CD4-positive, alpha-beta T cell treated with Interleukin-2 at 100 ng/mL for 4 hours (primary cell): ENCODE measurements around the gene PGC.

Experiments used
- DNase-seq: peaks from one replicate; pipeline ENCODE4 v3.0.0-alpha.2; 2020; ENCODE audit warnings: low spot score

The PGC gene

DNA sequence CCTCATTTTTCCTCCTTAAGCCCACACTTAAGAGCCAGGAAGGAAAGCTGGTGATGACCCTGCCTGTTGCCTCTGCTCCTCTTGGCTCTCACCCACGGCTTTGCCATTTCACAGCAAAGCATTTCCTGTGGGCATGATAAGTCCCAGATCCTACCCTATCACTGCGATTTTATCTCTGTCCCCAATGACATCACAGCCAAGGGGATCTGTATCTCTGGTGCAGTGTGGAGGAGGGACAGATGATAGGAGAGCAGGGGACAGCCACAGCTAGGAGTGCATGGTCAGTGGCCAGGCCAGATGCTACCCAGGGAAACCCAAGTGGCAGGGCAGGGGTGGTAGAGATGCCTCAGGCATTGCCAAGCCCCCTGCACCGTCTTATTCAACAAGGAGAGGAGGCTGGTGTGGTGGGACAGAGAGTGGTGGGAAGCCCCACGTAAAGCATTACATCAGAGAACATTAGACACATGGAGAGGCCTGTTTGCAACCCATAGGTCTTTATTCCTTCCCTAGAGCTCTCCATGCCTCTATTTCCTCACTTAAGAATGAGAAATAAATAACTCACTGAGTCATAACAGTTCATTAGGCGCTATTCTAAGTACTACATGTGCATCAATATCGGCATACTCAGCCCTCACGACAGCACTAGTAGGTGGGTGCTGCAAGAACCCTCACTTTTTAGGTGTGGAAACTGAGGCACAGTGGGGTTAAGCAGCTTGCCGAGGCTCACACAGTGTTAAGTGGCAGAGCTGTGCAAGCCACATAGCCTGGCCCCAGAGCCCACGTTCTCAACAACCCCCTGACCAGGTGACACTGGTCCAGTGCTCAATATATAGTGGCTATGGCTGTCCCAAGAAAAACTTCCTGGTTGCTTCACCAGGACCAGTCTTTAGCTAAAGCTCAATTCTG lies 16.4 kb downstream of the PGC start:
- DNase-seq = no peak

DNA sequence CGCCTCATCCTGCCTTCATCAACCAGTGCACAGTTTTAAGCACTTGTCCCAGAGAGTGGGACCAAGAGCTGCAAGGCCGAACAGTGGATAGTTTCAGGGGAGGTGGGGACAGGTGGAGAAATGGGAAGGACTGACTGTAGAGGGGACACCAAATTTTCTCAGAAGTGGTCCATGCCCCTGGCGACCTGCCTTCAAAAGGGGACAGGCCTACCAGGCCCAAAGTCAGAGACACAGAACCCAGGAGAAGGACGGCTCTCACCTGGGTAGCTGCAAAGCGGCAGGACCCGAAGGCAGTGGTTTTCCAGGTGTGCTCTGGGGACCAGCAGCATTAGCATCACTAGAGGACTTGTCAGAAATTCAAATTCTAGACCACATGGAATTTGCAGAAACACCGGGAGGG lies 17.6 kb downstream of the PGC start:
- no peak for DNase-seq

DNA sequence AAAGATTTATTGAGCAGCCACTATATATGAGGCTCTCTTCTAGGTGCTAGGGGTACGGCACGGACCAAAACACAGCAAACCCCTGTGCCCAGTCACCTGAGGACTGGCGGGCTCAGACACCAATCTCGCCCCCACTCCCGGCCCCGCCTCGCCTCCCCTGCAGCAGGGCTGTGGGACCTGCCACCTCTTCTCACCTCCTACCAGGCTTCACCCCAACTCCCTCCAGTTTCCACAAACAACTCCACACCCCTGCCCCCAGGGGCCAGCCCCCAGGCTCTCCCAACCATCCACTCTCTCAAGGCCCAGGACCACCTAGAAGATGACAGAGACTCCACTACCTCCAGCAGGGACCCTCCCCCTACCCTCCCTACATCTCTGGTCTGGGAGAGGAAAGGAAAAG lies 18.2 kb downstream of the PGC start:
- DNase-seq = no peak

DNA sequence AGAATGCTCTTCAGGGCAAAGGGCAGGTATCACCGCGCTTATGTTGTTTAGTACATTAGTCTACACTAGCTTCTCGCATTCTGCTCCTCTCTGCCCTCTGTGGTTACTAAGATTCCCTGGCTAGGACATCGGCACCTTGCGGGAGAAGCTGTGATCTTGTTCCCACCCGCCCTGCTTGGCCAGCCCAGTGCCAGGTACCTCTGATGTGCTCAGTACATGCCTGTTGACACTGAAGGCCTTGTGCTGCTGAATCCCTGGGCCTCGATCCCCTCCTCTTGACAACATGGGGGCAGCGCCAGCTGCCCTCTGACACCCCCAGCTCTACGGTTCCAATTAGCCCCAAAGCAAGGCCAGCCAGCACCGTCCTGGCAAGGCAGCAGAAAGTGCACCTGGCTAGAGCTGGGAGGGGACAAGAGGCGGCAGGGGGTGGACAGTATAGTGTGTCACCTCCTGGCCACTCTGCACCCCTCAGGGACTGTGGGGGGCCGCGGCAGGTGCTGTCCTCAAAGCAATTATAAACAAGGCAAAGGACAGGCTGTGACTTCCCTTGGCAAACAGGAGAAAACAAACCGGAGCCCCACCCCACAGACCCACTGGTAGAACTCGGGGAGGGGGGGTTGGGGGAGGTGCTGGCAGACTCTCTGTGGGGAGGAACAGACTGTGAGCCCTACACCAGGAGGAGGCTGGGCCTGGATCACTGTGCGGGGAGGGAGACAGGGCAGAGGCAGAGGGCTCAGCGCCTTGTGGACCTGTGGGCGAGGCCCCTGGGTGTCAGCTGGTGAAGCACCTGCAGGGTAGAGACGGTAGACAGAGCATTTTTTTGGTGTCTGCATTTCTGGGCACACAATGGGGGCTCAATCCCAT lies 18.9 kb downstream of the PGC start:
- no peak for DNase-seq

DNA sequence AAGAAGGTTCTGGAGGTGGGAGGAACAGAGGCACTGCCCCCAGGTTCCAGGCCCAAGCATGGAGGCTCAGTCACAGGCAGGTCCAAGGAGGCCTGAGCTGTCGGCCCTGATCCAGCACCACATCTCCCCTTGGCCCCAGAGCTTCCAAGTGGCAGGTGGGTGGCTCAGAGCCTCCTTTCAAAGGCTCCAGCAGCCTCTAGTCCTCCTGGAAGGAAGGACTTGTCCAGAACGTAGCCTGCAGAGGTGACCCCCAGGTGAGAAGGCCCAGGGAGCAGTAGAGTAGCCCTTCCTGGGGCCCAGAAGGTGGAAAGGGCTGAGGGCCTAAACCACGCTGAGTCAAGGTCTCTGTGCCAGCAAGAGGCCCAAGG lies 19.5 kb downstream of the PGC start:
- no peak for DNase-seq

DNA sequence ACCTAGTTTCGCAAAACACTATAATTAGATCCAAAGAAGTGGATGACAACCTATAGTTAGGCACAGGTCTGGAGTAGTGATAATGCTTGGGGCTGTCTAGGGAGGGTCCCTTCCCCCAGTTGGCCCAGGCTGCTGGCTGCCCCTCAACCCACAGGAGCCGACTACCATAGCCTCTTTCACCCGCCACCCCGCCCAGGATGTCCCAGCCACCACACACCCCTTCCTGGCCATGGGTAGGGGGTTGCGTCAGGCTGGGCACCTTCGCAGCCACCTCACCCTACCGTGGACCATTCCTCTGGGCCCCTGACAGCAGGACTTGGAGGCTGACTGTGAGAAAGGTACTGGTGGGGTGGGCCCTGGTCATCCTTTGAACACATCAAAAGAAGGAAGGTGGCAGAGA lies 20.3 kb downstream of the PGC start:
- DNase-seq = no peak

DNA sequence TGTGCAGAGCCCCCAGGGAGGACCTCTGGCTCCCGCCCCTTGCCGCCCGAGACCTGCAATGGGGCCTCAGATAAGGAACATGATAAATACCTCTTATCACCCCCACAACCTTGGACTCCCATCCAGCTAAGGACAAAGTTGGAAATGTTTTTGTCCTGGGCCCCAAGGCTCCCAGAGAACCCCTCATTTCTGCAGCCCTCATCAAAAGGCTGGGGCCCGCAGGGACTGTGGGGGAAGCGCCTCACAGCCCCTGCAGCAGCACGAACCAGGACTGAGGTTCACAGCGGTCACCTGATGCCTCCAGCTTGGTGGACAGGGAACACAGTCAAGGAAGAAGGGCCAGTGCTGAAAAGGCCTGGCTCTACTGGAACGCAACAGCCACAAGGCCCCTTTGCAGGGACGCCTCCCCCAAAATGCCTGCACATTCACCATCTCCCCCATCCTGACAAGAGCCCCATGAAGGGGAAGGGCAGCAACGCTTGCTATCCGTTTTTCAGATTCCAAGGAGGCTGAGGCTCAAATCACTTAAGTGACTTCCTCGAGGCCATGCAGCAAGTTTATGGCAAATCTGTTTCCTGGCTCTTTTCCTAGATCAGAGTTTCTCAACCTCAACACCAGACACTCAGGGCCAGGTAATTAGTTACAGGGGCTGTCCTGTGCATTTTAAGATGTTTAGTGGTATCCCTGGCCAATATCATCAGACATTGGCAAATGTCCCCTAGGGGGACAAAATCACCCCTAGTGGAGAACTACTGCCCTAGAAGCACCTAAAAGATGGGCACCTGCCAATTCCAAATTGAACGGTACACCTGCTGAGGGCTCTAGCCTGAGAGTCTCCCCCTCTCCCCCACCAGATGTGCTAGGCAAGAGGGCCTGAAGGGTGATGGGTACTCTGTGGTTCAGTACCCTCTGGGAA lies 22.4 kb downstream of the PGC start:
- DNase-seq = no peak

DNA sequence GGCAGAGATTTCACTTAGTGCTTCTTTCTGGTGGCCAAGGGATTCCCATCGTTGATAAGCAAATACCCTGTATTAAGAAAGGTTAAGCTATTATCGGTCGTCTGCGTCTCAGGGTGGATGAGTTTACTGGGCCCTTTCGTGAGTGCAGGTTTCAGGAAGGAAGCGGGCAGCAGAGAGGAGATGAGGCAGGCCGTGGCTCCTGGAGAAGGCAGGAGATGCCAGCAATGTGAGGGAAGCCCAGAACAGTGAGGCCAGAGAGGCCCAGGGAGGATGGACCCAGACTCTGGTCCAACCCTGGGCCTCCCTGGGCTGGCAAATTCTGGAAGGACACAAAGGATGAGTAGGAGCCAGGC lies 23.0 kb downstream of the PGC start:
- DNase-seq = no peak

DNA sequence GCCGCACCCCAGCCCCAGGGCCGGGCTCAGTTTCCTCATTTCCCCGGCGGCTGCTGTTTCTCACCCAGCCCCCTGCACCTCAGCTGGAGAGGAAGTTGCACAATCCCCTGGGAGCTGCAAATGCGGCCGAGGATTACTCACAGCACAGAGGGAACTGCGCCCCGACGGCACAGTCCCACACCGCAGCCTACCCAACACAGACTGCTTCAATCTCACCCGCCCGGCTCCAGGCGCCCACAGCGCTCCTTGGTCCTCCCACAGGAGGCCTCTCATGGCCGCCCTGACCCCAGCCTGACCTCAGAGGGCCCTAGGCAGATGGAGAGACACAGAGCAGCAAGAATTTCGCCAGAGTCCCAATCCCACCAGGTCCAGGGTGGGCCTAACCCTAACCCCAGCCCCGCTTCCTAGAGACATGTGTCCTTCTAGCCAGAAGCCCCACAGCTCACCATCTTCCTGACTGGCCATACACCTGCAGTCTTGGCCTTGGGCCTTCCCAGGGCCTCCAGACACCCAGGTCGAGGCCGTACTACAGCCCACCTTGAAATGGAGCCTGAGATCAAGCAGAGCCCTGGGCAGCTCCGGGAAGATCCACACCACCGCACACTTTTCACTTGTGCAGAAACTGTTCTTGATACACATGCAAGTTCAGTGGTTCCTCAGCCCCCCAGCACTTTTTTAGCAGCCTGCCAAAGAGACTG lies 23.5 kb downstream of the PGC start:
- DNase-seq = peak; percentile 10

DNA sequence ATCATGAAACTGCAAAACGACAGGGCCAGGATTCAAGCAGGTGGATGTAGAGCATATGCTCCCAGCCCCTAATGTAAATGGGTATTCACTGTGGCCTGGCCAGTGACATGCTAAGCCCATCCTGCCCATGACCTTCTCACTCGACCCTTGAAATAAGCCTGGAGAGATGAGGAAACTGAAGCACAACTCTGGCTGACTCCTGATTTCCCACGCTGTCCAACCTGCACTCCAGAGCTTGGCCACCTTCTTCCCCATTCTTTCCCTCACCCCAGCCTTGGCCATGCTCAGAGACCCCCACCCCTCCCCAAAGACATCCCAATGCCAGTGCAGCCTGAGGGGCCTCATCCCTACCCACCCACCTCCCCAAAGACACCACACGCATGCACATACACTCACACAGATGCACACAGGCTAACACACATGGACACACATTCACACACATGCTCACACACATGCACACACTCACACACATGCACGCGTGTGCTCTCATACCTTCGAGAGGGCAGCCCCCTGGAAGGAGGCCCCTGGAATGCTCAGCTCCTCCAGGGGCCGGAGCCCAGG lies 24.1 kb downstream of the PGC start:
- DNase-seq = no peak

DNA sequence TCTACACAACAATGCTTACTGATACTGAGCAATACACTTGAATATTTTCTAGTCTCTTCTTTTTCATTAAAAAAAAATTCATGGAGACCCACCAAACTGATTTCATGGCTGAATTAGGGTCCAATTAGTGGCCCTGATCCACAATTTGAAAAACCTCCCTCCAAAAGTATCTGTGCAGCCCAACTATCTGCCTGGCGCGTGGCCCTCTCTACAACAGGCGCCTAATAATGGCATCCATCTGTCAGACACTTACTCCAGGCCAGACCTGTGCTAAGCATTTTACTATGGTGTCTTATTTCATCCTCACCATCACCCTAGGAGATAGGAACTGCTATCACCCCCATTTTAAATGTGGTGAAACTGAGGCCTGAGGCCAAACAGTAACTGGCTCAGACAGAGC lies 25.8 kb downstream of the PGC start:
- no peak for DNase-seq

DNA sequence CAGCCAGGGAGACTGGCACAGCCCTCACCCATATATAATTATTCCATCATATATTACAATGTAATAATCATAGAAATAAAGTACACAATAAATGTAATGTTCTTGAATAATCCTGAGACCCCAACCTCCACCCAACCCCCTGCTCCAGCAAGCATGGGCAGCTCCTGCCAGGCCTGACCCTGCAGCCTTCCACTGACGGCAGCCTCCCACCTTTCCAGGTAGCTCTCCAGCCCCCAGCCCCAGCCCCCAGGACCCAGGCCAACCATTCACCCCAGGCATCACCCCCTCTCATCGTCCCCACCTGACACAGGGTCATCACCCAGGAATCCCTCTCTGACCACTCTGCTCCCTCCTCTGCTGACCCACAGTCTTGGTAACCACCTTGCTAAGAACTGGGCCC lies 26.4 kb downstream of the PGC start:
- no peak for DNase-seq

DNA sequence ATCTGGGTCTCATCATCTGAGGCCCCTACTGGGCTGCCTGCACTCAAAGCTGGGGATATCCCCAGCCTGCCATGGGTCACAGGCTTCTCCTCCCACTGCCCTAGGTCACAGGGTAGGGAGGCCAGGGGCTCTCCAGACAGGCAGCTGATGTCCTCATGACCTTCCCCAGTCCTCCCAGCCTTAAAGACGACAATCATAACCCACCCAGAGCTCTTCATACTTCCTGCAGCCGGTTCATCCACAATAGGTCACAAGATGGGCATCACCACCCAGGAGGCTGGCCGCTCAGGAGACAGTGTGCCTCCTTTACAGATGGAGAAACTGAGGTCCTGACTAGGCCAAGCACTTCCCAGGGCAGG lies 27.0 kb downstream of the PGC start:
- no peak for DNase-seq

DNA sequence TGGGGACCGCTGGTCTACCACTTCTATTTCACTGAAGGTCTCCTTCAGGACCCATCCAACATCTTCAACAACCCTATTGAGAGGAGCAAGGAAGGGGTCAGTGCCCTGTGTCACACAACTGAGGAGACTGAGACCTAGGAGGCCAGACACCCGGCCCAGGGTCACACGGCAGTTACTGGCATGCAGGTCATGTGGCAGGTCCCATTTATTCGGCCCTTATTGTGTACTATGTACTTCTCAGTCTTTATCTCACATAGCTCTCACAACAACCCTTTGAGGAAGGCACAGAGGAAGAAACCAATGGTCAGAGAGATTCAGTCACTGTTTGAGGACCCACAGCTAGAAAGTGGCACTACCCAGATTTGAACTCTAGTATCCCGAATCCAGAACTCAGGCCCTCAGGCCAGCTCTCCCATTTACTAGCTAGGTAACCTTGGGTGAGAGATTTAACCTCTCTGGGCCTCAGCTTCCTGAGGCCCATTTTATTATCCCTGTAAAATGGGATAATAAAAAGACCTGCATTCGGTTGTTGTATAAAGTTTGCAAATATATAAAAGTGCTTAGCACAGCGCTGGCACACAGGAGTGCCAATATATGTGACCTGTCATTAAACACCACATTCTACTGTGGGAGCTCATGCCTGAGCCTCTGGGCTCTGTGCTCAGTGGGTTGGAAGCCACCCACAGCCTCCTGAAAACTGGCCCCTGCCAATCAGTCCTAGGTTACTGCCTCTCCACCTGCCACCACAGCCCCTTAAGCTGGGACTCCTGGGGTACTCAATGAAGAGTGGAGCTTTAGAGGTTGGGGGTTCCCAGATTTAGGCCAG lies 27.5 kb downstream of the PGC start:
- no peak for DNase-seq

DNA sequence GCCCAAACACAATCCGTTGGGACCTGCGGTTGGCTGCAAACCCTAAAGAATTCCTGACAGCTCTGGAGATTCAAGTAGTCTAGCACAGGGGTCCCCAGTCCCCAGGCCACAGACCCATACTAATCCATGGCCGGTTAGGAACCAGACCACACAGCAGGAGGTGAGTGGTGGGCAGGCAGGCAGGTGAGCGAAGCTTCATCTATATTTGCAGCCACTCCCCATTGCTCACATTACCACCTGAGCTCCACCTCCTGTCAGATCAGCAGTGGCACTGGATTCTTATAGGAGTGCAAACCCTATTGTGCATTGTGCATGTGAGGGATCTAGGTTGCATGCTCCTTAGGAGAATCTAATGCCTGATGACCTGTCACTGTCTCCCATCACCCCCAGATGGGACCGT lies 28.4 kb downstream of the PGC start:
- DNase-seq = no peak

DNA sequence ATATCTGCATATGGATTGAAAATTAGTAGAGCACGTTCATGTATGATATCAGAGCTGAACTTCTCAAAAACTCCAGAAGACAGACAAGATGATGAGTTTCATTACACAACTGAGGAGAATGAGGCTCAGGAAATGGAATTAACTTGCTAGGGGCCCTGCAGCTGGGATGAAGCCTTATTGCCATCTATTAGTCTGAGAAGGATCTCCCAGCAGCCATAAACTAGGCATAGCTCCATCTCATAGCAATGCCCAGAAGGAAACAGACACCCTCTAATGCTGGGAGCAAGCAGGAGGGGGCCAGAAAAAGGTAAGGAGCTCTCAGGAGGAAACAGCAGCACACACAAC lies 29.8 kb downstream of the PGC start:
- DNase-seq = no peak

DNA sequence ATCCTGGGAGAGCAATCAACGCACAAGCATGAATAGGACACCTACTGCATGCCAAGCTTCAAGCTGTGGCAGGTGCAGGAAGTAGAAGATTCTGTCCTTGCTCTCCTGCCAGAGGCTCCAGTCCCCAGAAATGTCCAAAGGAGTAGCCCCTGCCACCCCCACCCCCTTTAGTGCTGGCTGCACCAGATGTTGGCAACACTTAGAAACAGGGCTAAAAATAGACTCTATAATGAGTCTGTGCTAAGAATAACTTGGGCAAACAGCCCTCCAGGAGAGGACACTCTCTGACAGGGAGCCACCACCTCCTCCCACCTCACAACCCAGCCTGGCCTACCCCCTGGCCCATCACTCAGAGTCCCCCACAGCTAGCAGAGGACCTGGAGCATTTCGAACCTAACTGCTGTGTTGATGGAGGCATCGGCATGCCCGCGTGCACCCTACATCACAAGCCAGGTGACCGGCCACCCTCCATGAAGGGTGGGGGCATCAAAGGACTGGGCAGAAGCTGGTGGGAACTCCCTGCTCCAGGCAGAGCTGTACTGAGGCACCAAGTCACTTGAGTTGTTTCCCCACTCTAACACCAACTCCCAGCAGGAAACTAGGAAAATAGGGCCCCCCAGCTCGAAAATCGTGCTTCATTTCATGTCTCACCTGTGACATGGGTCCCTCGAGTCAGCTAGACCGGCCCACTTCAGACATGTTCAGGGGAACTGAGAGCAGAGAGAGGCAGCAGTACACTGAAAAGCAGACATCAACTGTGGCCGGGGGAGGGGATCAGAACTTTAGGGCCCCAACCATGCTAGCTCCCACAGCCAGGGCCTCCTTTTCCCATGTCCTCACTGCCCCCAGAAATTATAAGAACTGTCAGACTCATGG lies 30.4 kb downstream of the PGC start:
- DNase-seq = no peak

DNA sequence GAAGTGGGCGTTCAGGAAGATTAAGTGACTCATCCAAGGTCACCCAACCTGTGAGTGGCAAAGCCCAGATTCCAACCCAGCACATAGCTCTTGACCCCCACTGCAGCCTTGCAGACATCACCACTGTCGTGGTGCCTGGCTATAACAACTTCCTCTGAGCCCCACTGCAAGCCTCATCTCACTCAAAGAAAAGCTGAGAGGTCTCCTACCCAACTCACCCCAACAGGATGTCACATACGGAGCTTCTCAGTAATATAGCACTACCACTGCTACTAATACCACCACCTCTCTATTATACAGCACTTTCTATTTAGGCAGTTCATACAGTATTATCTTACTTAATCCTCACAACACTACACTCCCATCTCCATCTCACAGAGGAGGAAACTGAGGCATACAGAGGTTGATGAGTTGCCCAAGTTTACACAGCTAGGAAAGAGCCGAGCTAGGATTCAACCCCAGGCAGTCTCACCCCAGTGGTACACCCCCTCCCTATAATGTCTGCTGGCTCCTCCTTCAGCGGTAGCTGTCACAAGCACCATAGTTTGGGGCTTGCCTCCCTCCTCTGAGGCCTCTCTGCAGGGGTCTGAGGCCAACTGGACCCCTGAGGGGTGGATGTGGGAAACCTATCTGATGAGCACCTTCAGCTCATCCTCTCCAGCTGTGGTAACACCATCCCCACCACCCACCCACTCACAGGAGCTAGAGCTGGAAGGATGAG lies 31.2 kb downstream of the PGC start:
- DNase-seq = no peak
